Mononuclear cell (primary cell): ENCODE data around the gene WDR48. TPM values are rescaled to one million over a fixed set of nuclear protein-coding genes. Genes with fewer than 3 reads are reported as not detected.

ENCODE experiments used
- H3K27me3 ChIP-seq: 2 replicates; pipeline ENCODE4 v1.6.0; 2011; ENCODE audit warnings: low read length, control low read depth; ENCODE audit not compliant: insufficient read depth
- H3K4me1 ChIP-seq: 2 replicates; pipeline ENCODE4 v1.5.1; 2011; ENCODE audit warnings: mild to moderate bottlenecking, low read length, control low read depth; ENCODE audit not compliant: insufficient read depth
- H3K4me3 ChIP-seq: 2 replicates; pipeline ENCODE4 v1.5.1; 2011; ENCODE audit warnings: mild to moderate bottlenecking, low read length, moderate library complexity
- H3K9me3 ChIP-seq: 2 replicates; pipeline ENCODE4 v1.5.1; 2011; ENCODE audit warnings: low read depth, mild to moderate bottlenecking, control low read depth, low read length
- total RNA-seq: library from RNA; depleted of rRNA; stranded (reverse); fragments of >200 nt; gene quantifications from one replicate; pipeline ENCODE4 v1.2.3, GENCODE V29; 2012

The WDR48 gene
- total RNA-seq, 1 donor: 123 TPM

DNA sequence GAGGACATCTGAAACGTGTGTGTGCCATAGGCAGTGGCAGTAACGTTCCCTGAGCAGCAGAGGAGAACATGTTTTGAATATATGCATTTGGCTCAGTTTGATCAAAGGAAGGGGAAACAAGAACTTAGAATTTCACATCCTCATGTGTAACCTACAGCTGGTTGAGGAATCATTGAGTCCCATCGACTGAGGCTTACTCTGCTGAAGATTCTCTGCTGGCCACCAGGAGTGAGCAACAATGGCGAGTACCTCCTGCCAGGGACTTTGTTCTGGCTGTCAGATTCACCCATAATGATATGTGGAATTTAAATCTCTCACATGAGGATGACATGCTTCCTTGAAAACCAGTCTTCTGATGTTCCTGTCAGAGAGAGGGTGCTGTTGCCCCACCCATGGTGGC lies 34.3 kb downstream of the WDR48 start:
- Histone ChIP-seq H3K27me3 (no peaks in the 10 kb centered on the region), H3K9me3 (no peaks in the 10 kb centered on the region), H3K4me3 (no peak overlapping the region), H3K4me1 (peaks cover 8% of the 10 kb centered on the region)

- Histone ChIP-seq H3K9me3 (no peaks in the 10 kb centered on the region), H3K4me1 (peaks cover 8% of the 10 kb centered on the region), H3K27me3 (no peaks in the 10 kb centered on the region), H3K4me3 (no peak overlapping the region)
Observed at GRCh38 chr3:39088456-39088855, 36.6 kb downstream of the WDR48 start.

DNA sequence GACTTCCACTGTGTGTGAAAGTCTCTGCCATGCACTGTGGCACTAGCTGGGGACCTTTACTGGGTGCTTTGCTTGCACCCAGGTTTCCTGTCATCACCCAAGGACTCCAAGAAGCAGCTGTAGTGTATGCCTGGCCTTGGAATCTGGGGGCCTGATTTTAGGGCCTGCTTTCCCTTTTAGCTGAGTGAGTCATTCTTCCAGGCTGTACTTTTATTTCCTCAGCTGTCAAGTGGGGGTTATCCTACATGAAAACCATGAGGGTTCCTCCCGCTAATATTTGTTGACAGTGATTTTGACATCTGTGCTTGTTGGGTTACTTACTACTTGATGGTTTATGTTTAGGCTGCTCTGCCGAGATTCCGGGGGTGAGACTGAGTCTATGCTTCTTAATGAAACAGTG lies 37.1 kb downstream of the WDR48 start:
- no peak overlapping the region for H3K4me3 ChIP-seq
- no peaks in the 10 kb centered on the region for H3K27me3 ChIP-seq
- peaks cover 8% of the 10 kb centered on the region for H3K4me1 ChIP-seq
- no peaks in the 10 kb centered on the region for H3K9me3 ChIP-seq

DNA sequence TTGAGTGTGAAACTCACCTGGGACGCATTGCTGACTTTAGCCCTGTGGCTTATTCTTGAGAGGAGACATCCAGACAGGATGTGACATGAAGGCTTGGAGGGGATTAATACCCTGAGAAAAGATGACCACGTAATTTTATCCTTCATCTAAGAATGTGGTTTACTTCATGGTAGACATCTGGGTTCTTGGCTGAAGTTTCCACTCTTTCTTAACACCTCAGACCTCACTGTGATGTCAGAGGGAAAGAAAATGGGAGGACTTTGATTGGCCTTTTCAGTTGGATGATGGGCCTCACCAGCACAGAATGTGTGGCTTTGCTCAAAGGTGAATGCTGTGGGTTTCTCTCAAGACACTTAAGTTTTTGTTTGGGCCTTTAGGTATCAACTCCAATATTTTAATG lies 39.1 kb downstream of the WDR48 start:
- Histone ChIP-seq H3K9me3 (no peaks in the 10 kb centered on the region), H3K4me1 (peaks cover 8% of the 10 kb centered on the region), H3K27me3 (no peaks in the 10 kb centered on the region), H3K4me3 (no peak overlapping the region)

DNA sequence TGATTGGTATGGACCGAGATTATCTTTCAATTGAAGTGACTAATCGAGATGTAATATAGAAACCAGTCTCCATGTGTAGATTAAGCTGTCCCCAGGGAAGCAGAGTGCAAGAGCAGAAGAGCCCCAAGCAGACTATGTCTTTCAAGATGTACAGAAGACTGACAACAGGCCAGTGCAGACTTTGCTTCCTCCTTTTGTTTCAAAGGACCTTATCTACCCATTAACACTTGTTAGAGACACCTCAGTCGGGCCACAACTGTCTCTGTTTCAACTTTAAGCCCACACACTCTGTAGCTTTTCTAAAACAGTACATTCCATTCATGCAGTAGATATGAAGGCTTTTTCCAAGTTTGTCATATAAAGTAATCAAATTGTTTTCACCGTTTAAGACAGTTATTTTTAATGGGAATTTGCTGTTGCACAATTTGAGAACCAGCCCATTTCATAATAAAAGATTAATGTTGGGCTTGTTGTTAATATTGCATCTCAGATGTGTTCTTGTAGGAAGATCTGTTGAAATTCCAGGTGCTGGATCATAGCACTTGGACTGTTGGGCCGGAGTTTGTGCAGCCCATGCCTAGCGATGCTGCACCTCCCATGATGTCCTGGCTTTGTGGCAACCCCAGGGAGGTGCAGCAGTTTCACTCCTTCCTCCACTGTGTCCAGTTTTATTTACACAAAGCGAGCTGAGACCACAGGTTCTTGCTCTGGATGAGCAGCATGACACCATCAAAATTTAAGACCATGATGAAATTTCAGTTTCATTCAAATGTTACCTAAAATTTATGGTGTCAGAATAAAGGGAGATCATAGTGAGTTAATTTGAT lies 43.2 kb downstream of the WDR48 start:
- no peaks in the 10 kb centered on the region for H3K27me3 ChIP-seq
- H3K4me3 ChIP-seq: no peak overlapping the region
- H3K9me3 ChIP-seq: no peaks in the 10 kb centered on the region
- no peaks in the 10 kb centered on the region for H3K4me1 ChIP-seq

DNA sequence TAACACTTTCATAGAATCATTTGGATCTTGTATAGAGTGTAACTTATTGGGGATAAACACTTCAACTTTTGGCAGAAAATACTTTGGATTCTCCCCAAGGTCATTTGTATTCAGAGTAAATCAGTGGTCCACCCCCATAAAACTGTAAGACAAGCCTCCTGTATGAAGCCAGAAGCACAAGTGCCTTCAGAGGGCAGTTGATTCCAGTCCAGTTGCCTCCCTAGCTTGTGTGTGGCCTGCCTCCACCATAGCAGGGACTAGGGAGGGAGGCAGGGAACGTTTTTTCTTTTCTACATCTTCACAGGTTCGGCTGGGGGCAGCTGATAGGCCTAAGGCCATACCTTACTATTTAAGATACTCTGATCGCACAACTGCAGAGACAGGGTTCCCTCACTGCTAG lies 44.0 kb downstream of the WDR48 start:
- Histone ChIP-seq H3K4me3 (no peak overlapping the region), H3K4me1 (no peaks in the 10 kb centered on the region), H3K9me3 (no peaks in the 10 kb centered on the region), H3K27me3 (no peaks in the 10 kb centered on the region)

DNA sequence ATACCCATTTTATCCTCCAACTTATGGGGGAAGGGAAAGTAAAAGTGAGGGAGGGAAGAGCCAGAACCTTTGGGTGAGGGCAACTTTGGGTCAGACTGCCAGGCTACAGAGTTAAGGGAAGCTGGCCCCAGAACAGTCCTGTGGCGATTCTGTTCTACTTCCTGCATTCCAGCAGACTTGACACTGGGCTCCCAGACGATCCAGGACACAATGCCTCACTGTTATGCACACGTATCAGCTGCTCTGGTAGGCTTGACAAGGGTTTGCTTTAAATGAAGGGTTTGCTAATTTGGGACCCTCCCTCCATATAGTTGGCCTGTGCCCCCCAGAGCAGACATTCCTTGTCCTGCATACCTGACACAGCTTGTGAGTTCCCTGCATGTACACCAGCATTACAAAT lies 45.0 kb downstream of the WDR48 start:
- Histone ChIP-seq H3K4me3 (no peak overlapping the region), H3K4me1 (peaks cover 4% of the 10 kb centered on the region), H3K9me3 (no peaks in the 10 kb centered on the region), H3K27me3 (no peaks in the 10 kb centered on the region)

DNA sequence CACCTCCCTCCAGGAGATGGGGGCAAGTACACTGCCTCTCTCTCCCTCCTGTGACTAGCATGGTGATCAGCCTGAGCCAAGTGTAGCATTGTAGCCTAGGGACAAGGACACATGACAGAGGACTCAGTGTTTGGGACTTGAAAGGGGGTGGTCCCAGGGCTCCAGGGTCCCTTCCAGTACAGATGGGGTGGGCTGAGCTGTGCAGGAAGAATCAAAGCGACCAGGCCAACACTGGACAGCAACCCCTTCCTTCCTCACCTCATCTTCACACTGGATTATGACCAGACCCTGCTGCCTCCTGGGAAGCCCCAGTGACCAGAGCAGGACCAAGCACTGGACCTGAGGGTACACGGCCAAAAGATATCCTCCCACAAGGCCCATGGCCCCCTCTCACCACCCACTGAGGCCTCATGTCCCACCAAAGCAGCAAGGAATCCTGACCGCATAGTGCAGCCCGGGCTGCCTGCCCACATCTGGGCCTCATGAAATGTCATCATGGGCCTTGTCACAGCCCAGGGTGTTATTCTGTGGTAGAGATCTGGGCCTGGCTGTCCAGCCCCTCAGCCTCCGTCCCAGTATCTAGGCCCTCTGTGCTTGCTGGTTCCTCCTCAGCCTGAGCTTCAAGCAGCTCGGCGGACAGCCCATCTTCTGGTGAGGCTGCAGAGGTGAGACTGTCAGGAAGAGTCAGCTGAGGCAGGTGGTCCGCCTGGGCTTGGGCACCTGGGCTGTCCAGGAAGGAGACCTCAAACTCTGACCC lies 46.1 kb downstream of the WDR48 start:
- no peaks in the 10 kb centered on the region for H3K9me3 ChIP-seq
- H3K4me3 ChIP-seq: no peak overlapping the region
- no peaks in the 10 kb centered on the region for H3K27me3 ChIP-seq
- peaks cover 4% of the 10 kb centered on the region for H3K4me1 ChIP-seq

DNA sequence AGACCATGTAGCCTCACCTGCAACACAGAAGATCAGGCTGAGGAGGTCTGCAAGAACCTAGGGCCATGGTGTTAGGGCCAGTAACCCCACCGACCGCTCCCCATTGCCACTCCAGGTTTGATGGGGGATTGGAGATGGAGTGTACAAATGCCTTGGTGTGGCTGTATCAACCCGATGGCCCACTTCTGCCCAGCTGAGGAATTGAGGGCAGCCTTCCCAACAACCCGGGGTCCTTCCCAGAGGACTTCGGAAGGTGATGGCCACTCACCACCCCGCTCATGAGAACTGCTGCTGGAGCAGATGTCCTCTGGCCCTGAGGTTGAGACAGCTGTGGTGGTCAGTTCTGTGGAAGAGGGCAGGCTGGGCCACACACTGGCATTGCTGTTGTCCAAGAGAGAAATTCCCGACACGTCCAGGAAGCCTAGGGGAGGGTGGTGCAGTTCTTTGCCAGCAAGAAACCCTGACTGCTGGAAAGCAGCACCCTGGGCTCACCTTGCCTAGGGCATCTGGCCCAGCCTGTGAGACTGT lies 46.7 kb downstream of the WDR48 start:
- Histone ChIP-seq H3K4me1 (peaks cover 4% of the 10 kb centered on the region), H3K9me3 (no peaks in the 10 kb centered on the region), H3K4me3 (no peak overlapping the region), H3K27me3 (no peaks in the 10 kb centered on the region)

- Histone ChIP-seq H3K27me3 (no peaks in the 10 kb centered on the region), H3K9me3 (no peaks in the 10 kb centered on the region), H3K4me1 (peaks cover 4% of the 10 kb centered on the region), H3K4me3 (no peak overlapping the region)
Observed at GRCh38 chr3:39099242-39099641, 47.4 kb downstream of the WDR48 start.

- H3K27me3 ChIP-seq: no peaks in the 10 kb centered on the region
Observed at GRCh38 chr3:39099738-39100499, 48.1 kb downstream of the WDR48 start.

DNA sequence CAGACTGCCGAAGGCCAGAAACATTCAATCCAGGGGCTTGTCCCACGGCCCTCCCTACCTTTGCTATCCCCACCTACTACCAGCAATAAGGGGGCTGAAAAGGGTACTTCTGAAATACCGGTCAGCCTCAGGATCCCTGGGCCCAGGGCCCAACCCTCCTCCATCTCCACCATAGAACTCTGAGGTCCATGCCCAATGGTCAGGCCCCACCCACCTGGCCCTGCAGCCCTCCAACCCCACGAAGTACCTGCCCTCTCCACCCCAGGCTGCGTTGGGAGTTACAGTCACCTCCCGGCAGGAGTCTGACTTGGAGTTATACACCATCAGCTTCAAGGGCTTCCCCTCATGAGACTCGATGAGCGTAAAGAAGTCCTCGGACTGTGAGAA lies 48.7 kb downstream of the WDR48 start:
- Histone ChIP-seq H3K4me3 (no peak overlapping the region), H3K27me3 (no peaks in the 10 kb centered on the region), H3K4me1 (peaks cover 11% of the 10 kb centered on the region), H3K9me3 (no peaks in the 10 kb centered on the region)

More at GRCh38 chr3:39099738-39100499, 48.1 kb downstream of the WDR48 start:
- H3K4me3 ChIP-seq: no peak overlapping the region
- peaks cover 7% of the 10 kb centered on the region for H3K4me1 ChIP-seq
- no peaks in the 10 kb centered on the region for H3K9me3 ChIP-seq

- H3K9me3 ChIP-seq: no peaks in the 10 kb centered on the region
Observed at GRCh38 chr3:39101022-39101689, 49.3 kb downstream of the WDR48 start.

DNA sequence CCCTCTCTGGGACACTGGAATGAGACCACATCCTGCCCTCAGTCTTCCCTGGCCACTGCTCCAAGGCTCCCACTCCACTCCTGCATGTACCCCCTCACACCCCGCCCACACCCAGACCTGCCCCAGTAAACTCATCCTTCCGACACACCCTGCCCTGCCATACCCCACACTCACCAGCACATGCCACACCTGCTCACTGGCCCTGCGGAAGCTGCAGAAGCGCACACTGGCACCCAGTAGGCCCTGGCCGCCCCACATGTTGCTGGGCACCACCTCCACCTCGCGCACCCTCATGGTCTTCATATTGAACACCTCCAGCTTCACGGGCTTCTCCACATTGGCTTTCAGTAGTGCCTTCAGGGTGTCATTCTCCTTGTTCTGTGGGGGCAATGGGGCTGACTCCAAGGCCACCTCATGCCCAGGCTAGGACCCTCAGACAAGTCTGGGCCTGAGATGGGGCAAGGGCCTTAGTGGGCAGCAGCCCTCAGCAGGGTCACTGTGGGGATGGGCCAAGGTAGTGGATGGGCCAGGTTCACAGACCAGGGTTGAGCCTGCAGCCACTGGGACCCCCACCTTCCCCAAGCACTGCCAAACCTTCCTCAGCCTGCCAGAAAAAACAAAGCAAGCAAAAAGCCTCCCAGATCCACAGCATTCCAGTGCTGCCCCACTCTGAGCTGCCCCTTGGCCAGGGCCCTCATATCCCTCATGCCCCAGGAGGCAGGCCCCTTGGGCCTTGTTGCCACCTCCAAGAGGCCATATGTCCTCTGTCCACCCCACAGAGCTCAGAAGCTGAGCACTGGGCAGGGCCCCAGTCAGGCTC lies 50.9 kb downstream of the WDR48 start:
- Histone ChIP-seq H3K9me3 (no peaks in the 10 kb centered on the region), H3K4me1 (peaks cover 27% of the 10 kb centered on the region), H3K27me3 (no peaks in the 10 kb centered on the region), H3K4me3 (no peak overlapping the region)

More at GRCh38 chr3:39101022-39101689, 49.3 kb downstream of the WDR48 start:
- Histone ChIP-seq H3K4me1 (peaks cover 18% of the 10 kb centered on the region), H3K4me3 (no peak overlapping the region), H3K27me3 (no peaks in the 10 kb centered on the region)
